GM23248 (cell line): ENCODE data around the gene RET.

Source experiments
- EZH2 ChIP-seq: fragments of 200-600 bp; sonication (generic); IDR thresholded peaks from 2 replicates; pipeline ENCODE4 v1.6.1; 2018; ENCODE audit warnings: antibody characterized with exemption, mild to moderate bottlenecking; ENCODE audit not compliant: insufficient read depth, poor library complexity, severe bottlenecking
- EZH2phosphoT487 ChIP-seq: fragments of 200-600 bp; sonication (generic); IDR thresholded peaks from 2 replicates; pipeline ENCODE4 v1.6.1; 2018; ENCODE audit warnings: antibody characterized with exemption, moderate library complexity, mild to moderate bottlenecking, low read depth; ENCODE audit not compliant: insufficient read depth

GRCh38 chr10:43155221-43155620 lies 78.4 kb downstream of the RET start:
- TF ChIP-seq EZH2, result no peak
- no peak for TF ChIP-seq EZH2phosphoT487
